GM18870 (cell line): ENCODE measurements around the gene BAHCC1.
A peak's percentile ranks its signal among the peaks of the same experiment; 100 is the strongest.
"Not testable (repeated sequence)": the region's sequence is repeated elsewhere in the genome, so short reads cannot be mapped to it uniquely, and the experiment has no call there.

Experiments
- ATAC-seq: cut with Tn5 transposase; IDR thresholded peaks from one replicate; pipeline ENCODE4 v1.9.1; 2021; ENCODE audit warnings: moderate library complexity; ENCODE audit not compliant: unreplicated experiment

The BAHCC1 gene

GRCh38 chr17:81394921-81395599 is at the start of gene BAHCC1:
Gene BAHCC1 (plus strand): TSS chr17:81395457. CDS start chr17:81399740, 4,283 bp downstream.
- ATAC-seq = peak; percentile 52

GRCh38 chr17:81346090-81346907 is 49.0 kb upstream of the BAHCC1 start:
- no peak for ATAC-seq

GRCh38 chr17:81346908-81347349 is 48.3 kb upstream of the BAHCC1 start:
- no peak for ATAC-seq

GRCh38 chr17:81347437-81347836 is 47.8 kb upstream of the BAHCC1 start:
- ATAC-seq = no peak

- ATAC-seq = no peak
Observed at GRCh38 chr17:81348097-81349055, 46.9 kb upstream of the BAHCC1 start.

GRCh38 chr17:81349397-81350319 is 45.6 kb upstream of the BAHCC1 start:
- ATAC-seq = no peak

- no peak for ATAC-seq
Observed at GRCh38 chr17:81350320-81350890, 44.9 kb upstream of the BAHCC1 start.

GRCh38 chr17:81351329-81352052 is 43.8 kb upstream of the BAHCC1 start:
- not testable (repeated sequence) for ATAC-seq

- ATAC-seq = not testable (repeated sequence)
Observed at GRCh38 chr17:81352056-81352455, 43.2 kb upstream of the BAHCC1 start.

GRCh38 chr17:81354252-81354953 is 40.9 kb upstream of the BAHCC1 start:
- no peak for ATAC-seq

GRCh38 chr17:81354954-81355347 is 40.3 kb upstream of the BAHCC1 start:
- no peak for ATAC-seq

- no peak for ATAC-seq
Observed at GRCh38 chr17:81359218-81359617, 36.0 kb upstream of the BAHCC1 start.

GRCh38 chr17:81362001-81362400 is 33.3 kb upstream of the BAHCC1 start:
- not testable (repeated sequence) for ATAC-seq

GRCh38 chr17:81364278-81365147 is 30.7 kb upstream of the BAHCC1 start:
- no peak for ATAC-seq

GRCh38 chr17:81365148-81365600 is 30.1 kb upstream of the BAHCC1 start:
- ATAC-seq = no peak

- ATAC-seq = no peak
Observed at GRCh38 chr17:81365601-81366585, 29.4 kb upstream of the BAHCC1 start.
